Thoracic aorta (tissue), 2 donors: Measurements from ENCODE around the gene AR. TPM values are rescaled to one million over a fixed set of nuclear protein-coding genes. Genes with fewer than 3 reads are reported as not detected.

Source experiments
- ATAC-seq: fragments of 150-250 bp; one replicate; pipeline ENCODE4 v1.8.0; 2017; ENCODE audit warnings: low read depth; ENCODE audit not compliant: insufficient number of reproducible peaks, low FRiP score
- DNase-seq: peaks from one replicate; pipeline ENCODE4 v3.0.0-alpha.2; 2020; ENCODE audit warnings: low spot score
- H3K27ac ChIP-seq, 2 donors: fragments of 200-600 bp; sonication (generic); 1 replicate in 1 of 2; 2 replicates in 1 of 2; pipeline ENCODE4 v1.5.1; 2016; ENCODE audit warnings: mild to moderate bottlenecking in 2 of 2, moderate library complexity in 2 of 2
- H3K27me3 ChIP-seq: fragments of 200-600 bp; sonication (generic); replicated peaks from 2 replicates; pipeline ENCODE4 v1.6.0; 2016; ENCODE audit warnings: mild to moderate bottlenecking; ENCODE audit not compliant: insufficient read depth
- H3K36me3 ChIP-seq: fragments of 200-600 bp; sonication (generic); one replicate; pipeline ENCODE4 v1.5.1; 2016
- H3K4me1 ChIP-seq, 2 donors: fragments of 200-600 bp; sonication (generic); 1 replicate in 1 of 2; 2 replicates in 1 of 2; pipeline versions ENCODE4 v1.5.1 to v1.6.0; 2016; ENCODE audit warnings: low read depth in 2 of 2, mild to moderate bottlenecking in 1 of 2; ENCODE audit not compliant: control insufficient read depth in 1 of 2
- H3K4me3 ChIP-seq: fragments of 200-600 bp; sonication (generic); 2 replicates; pipeline ENCODE4 v1.5.1; 2016; ENCODE audit warnings: mild to moderate bottlenecking
- H3K9me3 ChIP-seq: fragments of 200-600 bp; sonication (generic); 2 replicates; pipeline ENCODE4 v1.5.1; 2016
- total RNA-seq, 2 donors: library from RNA; depleted of rRNA; stranded (reverse); fragments of >200 nt; gene quantifications; one replicate each; pipeline versions ENCODE4 v1.1.0 to v1.2.3, GENCODE V29; 2016
- TF ChIP-seq, protein P1 (sequence below): fragments of 200-600 bp; sonication (generic); IDR thresholded peaks from one replicate; pipeline ENCODE4 v1.5.1; 2019; ENCODE audit warnings: antibody characterized with exemption

AR gene
- total RNA-seq, 2 donors from 2014 or later, result 18.3 to 22.0 TPM

DNA sequence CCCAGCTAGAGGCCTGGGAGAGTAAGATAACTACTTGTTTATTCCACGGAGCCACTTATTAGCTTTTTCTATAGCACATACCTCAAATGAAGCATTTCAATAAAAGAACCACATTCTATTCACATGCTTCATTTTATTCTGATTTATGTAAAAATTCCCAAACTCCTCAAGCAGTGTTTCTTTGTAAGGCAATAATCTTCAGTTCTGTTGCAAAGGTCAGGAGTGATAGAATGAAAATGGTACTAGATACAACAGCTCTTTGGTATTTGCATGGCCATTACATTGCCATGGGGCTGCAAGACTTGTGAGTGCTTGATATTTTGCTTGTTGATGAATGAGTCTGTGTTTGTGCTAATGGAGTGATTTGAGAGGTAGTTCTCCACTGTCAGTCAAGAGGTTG lies 39.4 kb downstream of the AR start:
- H3K9me3 ChIP-seq, result no peaks in the 10 kb centered on the region
- no peak overlapping the region for H3K4me3 ChIP-seq
- H3K27ac ChIP-seq, result no peak overlapping the region
- no peak for DNase-seq
- H3K4me1 ChIP-seq, result peaks cover 0 to 14% of the 10 kb centered on the region in 2 donors
- TF ChIP-seq, protein P1, sequence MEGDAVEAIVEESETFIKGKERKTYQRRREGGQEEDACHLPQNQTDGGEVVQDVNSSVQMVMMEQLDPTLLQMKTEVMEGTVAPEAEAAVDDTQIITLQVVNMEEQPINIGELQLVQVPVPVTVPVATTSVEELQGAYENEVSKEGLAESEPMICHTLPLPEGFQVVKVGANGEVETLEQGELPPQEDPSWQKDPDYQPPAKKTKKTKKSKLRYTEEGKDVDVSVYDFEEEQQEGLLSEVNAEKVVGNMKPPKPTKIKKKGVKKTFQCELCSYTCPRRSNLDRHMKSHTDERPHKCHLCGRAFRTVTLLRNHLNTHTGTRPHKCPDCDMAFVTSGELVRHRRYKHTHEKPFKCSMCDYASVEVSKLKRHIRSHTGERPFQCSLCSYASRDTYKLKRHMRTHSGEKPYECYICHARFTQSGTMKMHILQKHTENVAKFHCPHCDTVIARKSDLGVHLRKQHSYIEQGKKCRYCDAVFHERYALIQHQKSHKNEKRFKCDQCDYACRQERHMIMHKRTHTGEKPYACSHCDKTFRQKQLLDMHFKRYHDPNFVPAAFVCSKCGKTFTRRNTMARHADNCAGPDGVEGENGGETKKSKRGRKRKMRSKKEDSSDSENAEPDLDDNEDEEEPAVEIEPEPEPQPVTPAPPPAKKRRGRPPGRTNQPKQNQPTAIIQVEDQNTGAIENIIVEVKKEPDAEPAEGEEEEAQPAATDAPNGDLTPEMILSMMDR, result no peak
- H3K36me3 ChIP-seq, result no peaks in the 10 kb centered on the region
- no peaks in the 10 kb centered on the region for H3K27me3 ChIP-seq
- ATAC-seq, result no peak

DNA sequence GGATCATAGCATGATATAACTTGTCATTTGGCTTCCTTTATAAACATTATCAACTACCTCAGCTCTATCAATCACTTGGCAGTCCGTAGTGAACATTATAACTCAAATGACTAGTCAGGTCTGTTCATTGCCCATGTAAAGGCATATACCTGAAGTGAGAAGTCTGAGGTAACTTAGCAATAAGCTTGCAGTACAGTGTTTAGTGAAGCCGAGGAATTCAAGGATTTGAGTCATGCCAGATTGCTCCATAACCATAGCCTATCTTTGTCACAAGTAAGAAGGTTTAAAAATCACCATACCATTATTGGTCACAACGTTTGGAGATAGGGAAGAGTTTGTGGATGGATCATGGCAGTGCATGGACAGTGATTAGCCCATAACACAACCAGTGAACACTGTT lies 41.6 kb downstream of the AR start:
- TF ChIP-seq, protein P1, result no peak
- Histone ChIP-seq H3K9me3 (no peaks in the 10 kb centered on the region), H3K27me3 (no peaks in the 10 kb centered on the region), H3K36me3 (no peaks in the 10 kb centered on the region), H3K27ac (no peak overlapping the region), H3K4me3 (no peak overlapping the region), H3K4me1 (peaks cover 3 to 14% of the 10 kb centered on the region in 2 donors)
- no peak for DNase-seq
- no peak for ATAC-seq

DNA sequence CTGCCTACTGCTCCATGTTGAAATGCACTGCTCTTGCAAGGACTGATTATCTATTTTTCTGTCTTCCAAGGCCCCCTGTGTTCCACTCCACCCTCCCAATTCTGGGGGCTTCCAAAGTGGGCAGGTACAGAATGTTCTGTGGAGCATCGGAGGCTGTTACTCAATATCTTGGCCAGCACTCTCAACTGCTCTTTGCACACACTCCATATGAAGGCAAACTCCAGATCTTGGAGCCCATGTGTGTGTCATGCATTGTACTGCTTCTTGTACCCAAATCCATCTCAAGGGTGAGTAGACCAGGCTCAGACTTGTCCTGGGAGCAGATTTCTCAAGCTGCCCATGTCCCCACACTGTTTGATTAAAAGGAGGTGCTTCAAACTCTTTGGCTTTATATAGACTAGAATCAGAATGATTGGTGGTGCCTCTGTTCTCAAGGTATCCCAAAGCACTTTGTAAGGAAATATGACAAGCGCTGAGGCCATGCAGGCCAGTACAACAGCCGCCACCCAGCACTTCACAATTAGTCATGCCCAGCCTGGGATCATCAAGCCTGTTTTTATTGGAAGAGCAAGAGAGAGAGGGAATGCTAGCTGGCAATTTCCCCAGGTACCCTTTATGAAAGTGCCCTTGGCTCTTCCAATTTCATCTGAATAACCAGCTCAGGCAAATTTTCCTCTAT lies 44.3 kb downstream of the AR start:
- Histone ChIP-seq H3K9me3 (no peaks in the 10 kb centered on the region), H3K4me3 (no peak overlapping the region), H3K36me3 (no peaks in the 10 kb centered on the region), H3K27ac (peak overlapping the region; percentile 26 to 28), H3K27me3 (no peaks in the 10 kb centered on the region), H3K4me1 (peaks cover 3 to 14% of the 10 kb centered on the region in 2 donors)
- ATAC-seq (no peak), DNase-seq (no peak)
- TF ChIP-seq, protein P1, result no peak

DNA sequence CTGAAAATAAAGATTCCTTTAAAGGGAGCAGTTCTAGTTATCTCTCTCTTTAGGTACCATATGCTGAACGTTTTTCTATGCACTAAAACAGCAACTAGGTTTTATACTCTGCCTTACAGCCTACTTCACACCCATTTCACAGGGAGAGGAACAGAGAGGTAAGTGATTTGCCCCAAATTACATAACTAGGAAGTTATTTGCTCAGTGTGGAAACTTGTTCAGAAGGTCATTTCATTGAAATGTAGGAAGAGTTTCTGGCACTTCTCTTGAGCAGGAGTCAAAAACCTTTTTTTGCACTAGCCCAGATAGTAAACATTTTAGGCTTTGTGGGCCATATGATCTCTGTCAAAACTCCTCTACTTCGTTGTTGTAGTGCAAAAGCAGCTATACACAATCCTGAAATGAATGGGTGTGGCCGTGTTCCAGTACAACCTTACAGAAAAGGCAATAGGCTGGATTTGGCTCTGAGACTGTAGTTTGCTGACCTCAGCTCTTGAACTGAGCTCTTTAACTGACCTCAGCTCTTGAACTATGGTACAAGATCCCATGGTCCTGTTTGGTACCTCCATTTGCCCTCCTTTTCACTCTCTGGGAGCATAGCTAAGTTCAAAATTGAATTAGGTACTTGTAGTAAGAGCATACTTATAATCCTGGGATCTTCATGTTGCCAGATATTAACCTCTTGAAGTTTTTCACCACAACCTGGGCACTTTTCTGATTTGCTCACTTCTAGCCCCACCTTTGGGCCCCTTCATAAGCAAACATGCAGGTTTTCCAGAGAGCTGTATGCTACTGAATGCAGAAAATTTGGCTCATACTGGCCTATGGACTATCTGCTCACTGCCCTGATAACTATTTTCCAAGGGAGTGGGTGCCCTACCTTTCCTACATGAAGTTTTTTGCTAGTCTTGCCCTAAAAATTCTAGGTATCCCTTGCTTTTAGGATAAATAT lies 53.3 kb downstream of the AR start:
- no peak overlapping the region for H3K27ac ChIP-seq
- H3K27me3 ChIP-seq, result no peaks in the 10 kb centered on the region
- no peaks in the 10 kb centered on the region for H3K4me1 ChIP-seq
- no peaks in the 10 kb centered on the region for H3K9me3 ChIP-seq
- no peak overlapping the region for H3K4me3 ChIP-seq
- DNase-seq (no peak), ATAC-seq (no peak)
- no peaks in the 10 kb centered on the region for H3K36me3 ChIP-seq
- TF ChIP-seq, protein P1, result no peak

DNA sequence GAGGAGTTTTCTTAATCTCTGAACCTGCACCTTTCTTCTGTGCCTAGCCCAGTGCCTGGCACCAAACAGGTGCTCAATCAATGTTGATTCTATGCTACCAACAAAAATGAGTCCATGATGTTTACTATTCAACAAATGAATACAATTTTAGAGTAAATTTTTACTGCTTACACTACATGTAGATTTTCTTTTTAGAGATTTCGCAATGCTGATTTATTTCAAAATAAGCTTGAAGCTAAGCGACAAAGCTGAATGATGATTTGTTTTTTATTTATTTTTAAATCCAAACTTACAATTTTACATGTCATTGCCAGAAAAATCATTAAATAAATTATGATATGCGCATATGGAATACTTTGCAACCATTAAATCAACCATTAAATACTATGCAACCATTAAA lies 55.7 kb downstream of the AR start:
- DNase-seq (no peak), ATAC-seq (no peak)
- Histone ChIP-seq H3K4me3 (no peak overlapping the region), H3K27ac (no peak overlapping the region), H3K4me1 (peaks cover 0 to 3% of the 10 kb centered on the region in 2 donors), H3K36me3 (no peaks in the 10 kb centered on the region), H3K9me3 (no peaks in the 10 kb centered on the region), H3K27me3 (no peaks in the 10 kb centered on the region)
- TF ChIP-seq, protein P1, result no peak
